H1 (cell line): ENCODE data around the gene LIF.

Experiments used
- CTCF ChIP-seq, 3 experiments: IDR thresholded peaks; 1 replicate in 2 of 3; 2 replicates in 1 of 3; pipeline versions ENCODE4 v1.5.1 to v1.6.1; 2011; ENCODE audit warnings: low read length in 3 of 3, mild to moderate bottlenecking in 3 of 3, inconsistent platforms in 2 of 3, low read depth in 1 of 3, moderate library complexity in 1 of 3; ENCODE audit not compliant: insufficient read depth in 1 of 3; ENCODE audit errors: control extremely low read depth in 1 of 3
- GABPA ChIP-seq: IDR thresholded peaks from 2 replicates; pipeline ENCODE4 v1.6.1; 2011; ENCODE audit warnings: mild to moderate bottlenecking, low read length, moderate library complexity, borderline replicate concordance; ENCODE audit not compliant: insufficient read depth
- JUND ChIP-seq: IDR thresholded peaks from 2 replicates; pipeline ENCODE4 v1.6.1; 2011; ENCODE audit warnings: mild to moderate bottlenecking, improper control_type of control experiment, low read length
- NRF1 ChIP-seq: IDR thresholded peaks from 2 replicates; pipeline ENCODE4 v1.6.1; 2011; ENCODE audit warnings: mild to moderate bottlenecking, low read depth, low read length, improper control_type of control experiment
- POLR2A ChIP-seq, 2 experiments: IDR thresholded peaks; 1 replicate in 1 of 2; 2 replicates in 1 of 2; pipeline ENCODE4 v1.6.1; 2011; ENCODE audit warnings: low read depth in 2 of 2, low read length in 2 of 2, mild to moderate bottlenecking in 2 of 2; ENCODE audit errors: control extremely low read depth in 1 of 2
- SIN3A ChIP-seq, 2 experiments: IDR thresholded peaks in 1 of 2; conservative IDR thresholded peaks in 1 of 2; 2 replicates each; pipeline ENCODE4 v1.6.1; 2011 to 2012; ENCODE audit warnings: low read length in 2 of 2, improper control_type of control experiment in 1 of 2, low read depth in 1 of 2, mild to moderate bottlenecking in 1 of 2
- TAF1 ChIP-seq: IDR thresholded peaks from 2 replicates; pipeline ENCODE4 v1.6.1; 2011; ENCODE audit warnings: mild to moderate bottlenecking, low read depth, low read length
- USF2 ChIP-seq: IDR thresholded peaks from 2 replicates; pipeline ENCODE4 v1.6.1; 2011; ENCODE audit warnings: low read length, improper control_type of control experiment
- TF ChIP-seq, protein P1 (sequence below): IDR thresholded peaks from 2 replicates; pipeline ENCODE4 v1.6.1; 2012; ENCODE audit warnings: inconsistent platforms

DNA sequence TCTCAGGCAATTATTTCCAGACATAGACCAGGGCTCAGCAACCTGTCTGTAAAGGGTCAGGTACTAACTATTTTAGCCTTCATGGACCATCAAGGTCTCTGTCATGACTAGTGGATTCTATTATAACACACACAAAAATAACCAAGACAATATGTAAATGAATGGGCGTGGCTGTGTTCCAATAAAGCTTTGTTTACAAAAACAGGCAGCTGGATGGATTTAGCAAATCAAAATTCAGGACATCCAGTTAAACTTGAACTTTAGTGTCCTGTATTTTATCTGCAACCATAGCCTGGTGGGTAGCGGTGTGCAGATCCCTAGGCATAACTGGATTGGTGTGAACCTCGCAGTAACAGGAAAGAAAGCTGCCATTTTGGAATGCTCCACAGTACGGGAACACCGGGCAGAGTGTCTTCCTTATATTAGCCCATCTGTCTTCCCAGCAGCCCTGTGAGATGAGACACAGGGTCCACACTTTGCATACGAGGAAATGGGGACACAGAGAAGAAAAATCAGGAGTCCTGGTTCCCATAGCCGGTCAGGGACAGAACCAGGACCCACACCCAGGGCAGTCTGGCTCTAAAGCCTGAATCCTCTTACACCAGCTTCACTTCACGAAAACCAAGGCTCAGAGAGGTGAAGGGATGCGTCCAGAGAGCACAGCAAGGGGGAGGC is 15.6 kb downstream of the LIF start:
- TF ChIP-seq TAF1 (no peak), USF2 (no peak), CTCF (IDR thresholded peaks at IDR 0.05; ENCODE audit: control extremely low read depth in 1 of 3, insufficient read depth in 1 of 3, low read depth in 1 of 3, low read length in 3 of 3) (no peak), GABPA (no peak), SIN3A (conservative IDR thresholded peaks at IDR 0.05 in 1 of 2, IDR thresholded peaks at IDR 0.05 in 1 of 2; ENCODE audit: low read depth in 1 of 2, low read length in 2 of 2) (no peak), JUND (no peak), NRF1 (no peak), POLR2A (IDR thresholded peaks at IDR 0.05; ENCODE audit: control extremely low read depth in 1 of 2, low read depth in 2 of 2, low read length in 2 of 2) (no peak)
- TF ChIP-seq, protein P1, sequence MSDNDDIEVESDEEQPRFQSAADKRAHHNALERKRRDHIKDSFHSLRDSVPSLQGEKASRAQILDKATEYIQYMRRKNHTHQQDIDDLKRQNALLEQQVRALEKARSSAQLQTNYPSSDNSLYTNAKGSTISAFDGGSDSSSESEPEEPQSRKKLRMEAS = no peak
